Prostate gland (tissue), 2 donors: Measurements from ENCODE around the gene NEUROD4.

Experiments
- POLR2A ChIP-seq: fragments of 450-650 bp; IDR thresholded peaks from one replicate; pipeline ENCODE4 v1.6.1; 2016; ENCODE audit warnings: antibody characterized with exemption, mild to moderate bottlenecking
- POLR2AphosphoS5 ChIP-seq: sonication (generic); formaldehyde crosslinking; IDR thresholded peaks from one replicate; pipeline ENCODE4 v1.6.1; 2017; ENCODE audit warnings: antibody characterized with exemption
- TF ChIP-seq, protein P1 (sequence below), 4 experiments: fragments of 200-600 bp in 2 of 4; fragments of 450-650 bp in 2 of 4; sonication (generic) in 2 of 4; IDR thresholded peaks; 1 replicate in 3 of 4; 2 replicates in 1 of 4; pipeline ENCODE4 v1.5.1; 2016 to 2019; ENCODE audit warnings: antibody characterized with exemption in 4 of 4, mild to moderate bottlenecking in 2 of 4, moderate library complexity in 2 of 4

DNA sequence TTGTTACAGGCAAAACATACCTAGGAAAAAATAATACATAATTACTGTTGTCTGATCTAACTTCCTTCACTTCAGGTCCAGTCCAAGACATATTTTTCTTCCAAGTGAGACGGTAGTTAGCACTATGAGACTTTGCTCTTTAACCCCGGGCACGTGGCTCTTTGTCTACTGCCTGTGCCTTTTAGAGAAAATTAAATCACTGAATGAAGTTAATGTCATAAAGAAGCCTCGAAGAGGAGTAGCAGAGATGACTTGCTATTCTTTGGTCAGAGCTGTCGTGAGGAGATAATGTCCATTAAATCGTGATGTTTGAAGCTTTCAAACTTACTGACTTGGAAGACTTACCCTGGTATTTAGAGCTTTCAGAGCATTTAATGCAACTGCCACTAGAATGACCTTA, 43.9 kb upstream of the NEUROD4 start:
- TF ChIP-seq, protein P1, sequence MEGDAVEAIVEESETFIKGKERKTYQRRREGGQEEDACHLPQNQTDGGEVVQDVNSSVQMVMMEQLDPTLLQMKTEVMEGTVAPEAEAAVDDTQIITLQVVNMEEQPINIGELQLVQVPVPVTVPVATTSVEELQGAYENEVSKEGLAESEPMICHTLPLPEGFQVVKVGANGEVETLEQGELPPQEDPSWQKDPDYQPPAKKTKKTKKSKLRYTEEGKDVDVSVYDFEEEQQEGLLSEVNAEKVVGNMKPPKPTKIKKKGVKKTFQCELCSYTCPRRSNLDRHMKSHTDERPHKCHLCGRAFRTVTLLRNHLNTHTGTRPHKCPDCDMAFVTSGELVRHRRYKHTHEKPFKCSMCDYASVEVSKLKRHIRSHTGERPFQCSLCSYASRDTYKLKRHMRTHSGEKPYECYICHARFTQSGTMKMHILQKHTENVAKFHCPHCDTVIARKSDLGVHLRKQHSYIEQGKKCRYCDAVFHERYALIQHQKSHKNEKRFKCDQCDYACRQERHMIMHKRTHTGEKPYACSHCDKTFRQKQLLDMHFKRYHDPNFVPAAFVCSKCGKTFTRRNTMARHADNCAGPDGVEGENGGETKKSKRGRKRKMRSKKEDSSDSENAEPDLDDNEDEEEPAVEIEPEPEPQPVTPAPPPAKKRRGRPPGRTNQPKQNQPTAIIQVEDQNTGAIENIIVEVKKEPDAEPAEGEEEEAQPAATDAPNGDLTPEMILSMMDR (IDR thresholded peaks at IDR 0.05) = no peak
- TF ChIP-seq POLR2AphosphoS5 (no peak), POLR2A (no peak)
